ENCODE measurements around the gene C10orf53. TPM values are rescaled to one million over a fixed set of nuclear protein-coding genes. Genes with fewer than 3 reads are reported as not detected.

C10orf53 gene
- total RNA-seq, 1 donor from 2014 or later, result not detected

DNA sequence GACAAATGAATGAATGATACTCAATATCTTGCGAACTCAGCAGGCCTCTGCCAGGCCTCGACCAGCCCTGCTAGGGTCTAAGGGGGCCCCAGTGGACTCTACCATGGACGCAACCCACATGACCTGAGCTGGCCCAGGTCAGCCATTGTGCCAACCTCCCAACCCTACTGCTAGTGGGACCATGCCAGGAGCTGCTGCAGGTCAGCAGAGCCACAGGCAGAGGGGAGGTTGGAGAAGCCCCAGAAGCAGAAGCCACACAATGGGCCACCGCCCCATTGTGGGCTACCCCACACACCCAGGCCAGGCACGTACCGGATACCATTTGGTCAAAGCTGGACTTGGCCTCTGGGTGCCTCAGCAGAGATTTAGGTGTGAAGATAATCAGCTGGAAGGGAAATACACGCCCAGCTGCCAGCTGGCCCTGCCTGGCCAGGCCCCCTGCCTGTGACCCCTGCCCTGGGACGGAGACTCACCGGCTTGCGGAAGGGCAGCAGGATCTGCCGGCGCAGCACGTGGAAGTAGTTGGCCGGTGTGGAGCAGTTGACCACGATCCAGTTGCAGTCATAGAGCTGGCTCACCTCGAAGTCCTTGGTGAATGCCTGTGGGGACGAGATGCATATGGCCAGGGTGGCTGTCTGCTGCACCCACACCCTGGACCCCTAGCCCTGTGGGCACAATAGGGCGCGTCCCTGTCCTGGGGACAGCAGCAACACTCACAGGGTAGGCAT, 58.2 kb downstream of the C10orf53 start:
- DNase-seq (ENCODE audit: low read depth, low spot score), result no peak

DNA sequence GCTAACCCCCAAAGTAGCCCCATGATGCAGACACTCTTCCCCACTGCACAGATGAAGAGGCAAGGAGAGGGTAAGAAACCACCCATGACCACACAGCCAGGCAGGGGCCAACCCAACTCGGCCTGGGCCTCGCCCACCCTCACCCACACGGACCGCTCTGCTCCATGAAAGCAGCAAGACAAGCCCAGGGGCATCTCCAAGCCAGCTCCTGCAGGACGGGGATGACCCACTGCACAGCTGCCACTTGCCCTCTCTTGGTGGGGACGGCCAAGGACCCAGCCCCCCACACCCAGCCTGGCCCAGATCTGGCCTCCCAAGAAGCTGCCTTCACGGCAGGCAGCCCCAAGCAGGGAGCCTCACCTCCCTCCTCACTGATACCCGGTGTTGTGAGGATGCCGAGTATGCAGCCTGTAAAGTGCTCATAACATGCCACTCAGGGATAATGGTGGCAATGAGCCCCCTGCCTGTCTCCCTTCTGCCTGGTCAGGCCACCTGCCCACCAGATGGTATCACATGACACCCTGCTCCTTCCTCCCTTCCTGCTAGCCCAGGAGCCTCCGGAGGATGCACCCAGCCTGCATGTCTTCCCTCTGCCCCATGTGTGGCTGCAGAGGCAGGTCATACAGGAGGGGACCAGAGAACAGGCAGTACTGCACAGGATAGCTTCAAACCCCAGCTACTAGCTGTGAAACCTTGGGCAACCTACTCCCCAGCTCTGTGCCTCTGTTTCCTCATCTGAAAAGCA, 59.3 kb downstream of the C10orf53 start:
- no peak for DNase-seq (ENCODE audit: low read depth, low spot score)

DNA sequence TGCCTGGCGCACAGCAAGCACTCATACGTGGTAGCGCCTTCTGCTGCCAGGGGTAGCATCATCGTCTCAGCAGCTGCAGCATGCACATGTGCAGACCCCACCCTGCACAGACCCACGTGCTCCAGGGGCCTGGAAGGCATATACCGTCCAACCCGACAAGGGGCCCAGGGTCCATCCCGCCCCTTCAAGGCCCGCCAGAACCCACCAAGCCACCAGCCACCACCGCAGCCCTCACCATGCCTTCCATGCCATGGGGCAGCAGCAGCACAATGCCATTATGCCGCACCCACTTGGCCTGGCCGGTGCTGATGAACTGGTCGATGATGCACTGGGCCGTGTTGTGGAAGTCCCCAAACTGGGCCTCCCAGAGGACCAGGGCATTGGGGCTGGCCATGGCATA, 60.0 kb downstream of the C10orf53 start:
- DNase-seq (ENCODE audit: low read depth, low spot score), result no peak

DNA sequence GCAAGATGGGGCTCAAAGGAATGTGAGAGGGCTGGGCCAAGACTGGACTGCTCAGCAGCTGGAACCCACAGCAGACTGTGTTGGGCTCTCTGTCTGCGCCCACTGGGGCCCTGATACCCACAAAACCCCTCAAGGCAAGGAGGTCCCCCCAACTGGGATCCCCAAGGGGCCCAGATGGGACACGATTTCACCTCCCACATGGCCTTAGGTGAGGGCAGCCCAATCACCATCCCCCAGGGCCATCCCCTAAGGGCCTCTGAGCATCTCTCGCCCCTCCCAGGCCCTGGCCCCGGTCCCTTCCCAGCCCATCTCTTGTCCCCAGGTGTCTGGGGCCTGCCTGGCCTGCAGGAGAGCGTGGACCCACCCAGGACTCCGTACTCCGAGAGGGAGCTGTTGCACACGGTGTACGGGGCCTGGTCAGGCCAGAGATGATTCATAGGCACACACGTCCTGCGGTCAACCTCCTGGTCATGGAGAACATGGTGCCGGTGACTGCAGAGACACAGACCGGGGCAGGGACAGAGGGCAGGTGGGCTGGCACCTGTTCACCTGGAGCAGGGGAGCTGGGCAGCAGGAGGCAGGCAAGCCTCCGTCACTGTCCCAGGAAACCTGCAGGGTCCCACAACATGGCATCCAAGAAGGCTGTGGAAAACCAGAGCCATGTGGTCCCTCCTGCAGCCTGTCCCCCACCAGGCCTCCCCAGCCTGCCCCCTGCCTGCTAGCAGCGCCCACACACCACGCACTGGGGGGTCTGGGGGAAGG, 61.1 kb downstream of the C10orf53 start:
- DNase-seq (ENCODE audit: low read depth, low spot score), result no peak

DNA sequence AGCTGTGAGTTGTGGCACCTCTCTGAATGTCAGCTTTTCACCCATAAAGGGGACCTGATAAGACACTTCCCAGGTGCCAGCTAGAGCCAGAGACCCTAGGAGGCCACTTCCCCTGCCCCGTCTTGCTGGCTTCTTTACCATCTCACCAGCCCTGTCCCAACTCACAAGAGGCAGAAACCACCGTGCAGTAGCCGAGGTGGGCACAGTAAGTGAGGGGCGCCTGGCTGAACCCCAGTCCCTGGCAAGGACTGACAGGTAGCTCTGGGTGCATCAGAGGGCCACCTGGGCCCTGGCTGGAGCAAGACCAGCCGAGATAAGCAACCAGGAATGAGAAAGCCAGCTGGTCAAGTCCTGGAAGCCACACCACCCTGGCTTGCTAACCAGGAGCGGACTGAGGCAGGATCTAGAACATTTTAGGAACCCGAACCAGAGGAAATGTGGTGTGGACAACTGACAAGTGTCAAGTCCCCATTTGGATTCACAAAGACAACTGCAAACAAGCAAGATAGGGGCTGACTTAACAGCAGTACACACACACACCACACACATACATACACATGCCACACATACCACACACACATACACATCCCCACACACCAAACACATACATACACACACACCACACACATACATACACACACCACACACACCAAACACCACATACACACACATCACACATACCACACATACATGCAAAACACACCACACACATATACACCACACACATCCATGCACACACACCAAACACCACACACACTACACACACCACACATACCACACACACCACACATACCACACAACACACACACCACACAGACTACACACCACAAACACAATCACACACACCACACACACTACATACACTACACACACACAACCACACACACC, 61.9 kb downstream of the C10orf53 start:
- DNase-seq (ENCODE audit: low read depth, low spot score), result no peak

DNA sequence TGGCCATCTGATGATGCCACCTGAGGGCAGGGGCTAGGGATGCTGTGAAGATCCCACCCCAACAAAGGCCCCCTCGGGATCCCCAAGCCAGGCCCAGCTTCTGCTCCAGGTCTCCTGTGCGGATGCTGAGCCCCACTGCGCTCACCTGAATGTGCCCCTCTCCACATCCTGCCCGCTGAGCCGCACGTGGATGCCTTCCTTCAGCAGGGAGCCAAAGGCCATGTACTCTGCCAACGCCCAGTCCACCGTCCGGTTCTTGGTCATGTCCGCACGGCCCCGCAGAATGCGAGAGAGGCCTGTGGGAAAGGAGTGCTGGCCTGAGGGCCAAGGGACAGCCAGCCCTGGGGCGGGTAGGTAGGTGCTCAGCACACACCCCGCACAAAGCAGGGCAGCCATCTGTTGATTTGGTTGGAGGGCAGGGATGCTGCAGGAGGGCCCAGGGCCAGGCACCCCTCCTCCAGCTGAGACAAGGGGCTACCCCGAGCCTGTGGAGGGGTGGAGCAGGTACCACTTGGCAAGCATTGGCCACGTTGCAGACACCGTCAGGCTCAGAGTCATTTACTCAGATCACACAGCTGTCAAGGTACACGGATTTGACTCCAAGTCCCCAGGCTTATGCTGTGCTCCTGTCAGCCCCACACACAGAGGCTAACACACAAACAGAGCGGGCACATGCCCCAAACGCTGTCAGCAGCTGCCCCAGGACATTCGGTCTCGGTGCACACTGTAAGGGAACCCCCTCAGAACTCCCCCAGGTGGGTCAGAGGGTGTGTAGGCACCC, 63.4 kb downstream of the C10orf53 start:
- DNase-seq (ENCODE audit: low read depth, low spot score), result no peak

DNA sequence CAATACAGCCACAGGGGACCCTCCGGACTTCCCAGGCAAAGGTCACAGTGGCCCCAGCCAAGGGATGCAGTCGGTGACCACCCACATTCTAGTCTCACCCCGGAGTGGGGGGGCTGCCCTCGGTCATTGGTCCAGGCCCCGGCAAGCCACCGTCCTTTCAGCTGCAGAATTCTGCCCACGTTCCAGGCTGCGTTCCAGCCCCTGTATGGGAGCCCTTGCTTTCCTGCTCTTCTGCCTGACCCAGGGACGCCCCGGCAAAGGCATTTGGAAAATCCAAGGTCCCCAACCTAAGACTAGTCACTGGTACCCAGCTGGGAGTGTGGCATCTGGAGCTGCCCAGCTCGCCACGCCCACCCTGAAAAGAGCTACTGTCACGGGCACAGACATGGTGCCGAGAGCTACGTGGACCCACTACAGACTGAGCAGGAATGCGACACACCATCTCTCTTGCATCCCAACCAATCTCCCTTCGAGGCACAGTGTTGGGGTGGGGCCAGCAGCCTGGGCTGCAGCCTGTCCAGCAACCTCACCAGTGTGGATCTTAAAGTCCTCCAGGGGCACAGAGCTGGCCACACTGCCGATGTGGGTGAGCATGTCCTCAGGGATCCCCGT, 64.1 kb downstream of the C10orf53 start:
- no peak for DNase-seq (ENCODE audit: low read depth, low spot score)

DNA sequence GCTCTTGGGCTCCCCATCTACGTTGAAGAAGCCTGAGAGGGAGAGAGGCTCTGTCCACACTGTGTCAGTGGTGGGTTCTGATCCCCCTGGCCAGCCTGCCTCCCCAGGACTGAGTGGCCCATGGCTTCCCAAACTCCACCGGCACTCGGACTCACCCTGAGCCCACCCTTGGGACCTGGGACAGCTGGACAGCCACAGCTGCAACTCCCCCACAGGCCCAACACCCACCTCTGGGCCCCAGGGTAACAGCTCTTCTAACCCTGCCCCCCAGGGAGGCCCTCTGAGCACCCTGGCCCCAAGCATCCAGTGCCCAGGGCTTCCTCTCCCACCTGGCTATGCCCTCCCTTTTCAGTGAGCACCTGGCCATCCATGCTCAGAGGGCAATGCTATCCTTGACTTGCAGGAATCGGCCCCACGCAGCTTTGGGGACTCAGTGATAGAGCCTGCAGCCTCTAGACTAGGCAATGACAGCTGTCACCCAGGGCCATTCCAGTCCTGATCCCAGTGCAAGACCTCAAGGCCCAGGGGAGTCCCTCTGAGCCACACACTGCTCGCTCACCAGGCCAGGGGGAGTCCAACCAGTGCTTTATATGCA, 64.7 kb downstream of the C10orf53 start:
- DNase-seq (ENCODE audit: low read depth, low spot score), result no peak

DNA sequence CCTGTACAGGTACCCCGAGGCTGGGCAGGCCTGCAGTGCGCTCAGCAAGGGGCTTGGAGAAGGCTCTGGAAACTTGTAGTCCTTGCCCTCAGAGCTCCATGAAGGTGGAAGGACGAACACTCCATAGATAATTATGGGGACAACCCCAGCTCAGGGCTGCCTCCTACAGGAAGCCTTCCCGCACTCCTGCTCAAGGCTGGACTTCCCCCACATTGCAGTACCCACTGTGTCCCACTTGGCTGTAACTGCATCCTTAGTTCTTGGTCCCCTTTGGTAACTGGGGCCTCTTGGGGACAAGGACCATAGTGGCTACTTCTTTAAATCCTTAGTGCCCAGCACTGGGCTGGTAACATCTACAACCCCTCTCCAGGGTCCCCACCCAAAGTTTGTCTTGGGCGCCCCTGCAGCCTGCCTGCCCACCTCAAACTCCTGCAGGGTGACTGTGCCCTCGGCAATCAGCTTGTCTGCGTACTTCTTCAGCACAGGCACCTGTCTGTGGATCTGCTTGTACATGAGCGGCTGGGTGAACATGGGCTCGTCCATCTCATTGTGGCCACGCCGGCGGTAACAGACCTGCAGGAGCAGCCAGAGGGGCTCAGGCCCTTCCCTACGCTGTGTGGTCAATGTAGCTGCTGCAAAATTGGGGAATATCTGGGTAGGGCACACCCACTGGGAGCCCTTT, 65.6 kb downstream of the C10orf53 start:
- DNase-seq (ENCODE audit: low read depth, low spot score), result no peak

DNA sequence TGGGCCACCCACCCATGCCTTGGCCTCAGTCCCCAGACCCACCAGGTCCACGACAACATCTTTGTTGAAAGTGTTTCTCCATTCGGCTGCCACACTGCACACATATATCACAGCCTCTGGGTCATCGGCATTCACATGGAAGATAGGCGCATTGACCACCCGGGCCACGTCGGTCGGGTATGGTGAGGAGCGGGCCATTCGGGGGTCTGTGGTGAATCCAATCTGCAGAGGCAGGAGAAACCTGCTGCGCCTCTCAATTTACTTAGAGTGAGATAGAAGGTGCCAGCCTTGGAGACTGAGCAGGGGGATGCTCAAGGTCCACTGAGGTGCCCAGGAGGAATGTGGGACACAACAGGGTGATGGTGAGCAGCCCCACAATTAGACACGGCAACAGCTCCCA, 66.3 kb downstream of the C10orf53 start:
- DNase-seq (ENCODE audit: low read depth, low spot score), result no peak

DNA sequence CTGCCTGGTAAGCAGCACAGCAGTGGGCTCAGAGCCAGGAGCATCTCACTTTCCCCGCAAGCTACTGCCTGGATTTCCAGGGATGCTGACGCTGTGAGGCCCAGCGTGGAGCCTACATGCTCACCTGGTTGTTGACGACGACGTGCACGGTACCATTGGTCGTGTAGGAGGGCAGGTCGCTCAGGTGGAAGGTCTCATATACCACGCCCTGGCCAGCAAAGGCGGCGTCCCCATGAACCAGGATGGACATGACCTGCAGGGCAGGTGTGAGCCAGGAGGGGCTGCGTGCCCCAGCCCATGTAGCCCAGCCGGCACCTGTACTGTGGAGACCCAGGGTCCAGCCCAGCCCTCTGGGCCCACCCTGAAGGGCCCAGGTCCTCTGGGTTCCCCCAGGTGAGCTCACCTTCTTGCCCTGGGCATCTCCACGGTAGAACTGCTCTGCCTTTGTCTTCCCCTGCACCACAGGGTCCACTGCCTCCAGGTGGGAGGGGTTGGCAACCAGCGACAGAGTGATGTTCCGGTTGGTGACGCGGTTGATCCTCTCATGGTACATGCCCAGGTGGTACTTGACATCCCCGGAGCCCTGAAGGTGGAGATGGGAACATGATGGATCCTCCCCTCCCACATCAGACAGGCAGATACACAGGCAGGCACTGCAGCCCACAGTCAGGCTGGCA, 67.3 kb downstream of the C10orf53 start:
- no peak for DNase-seq (ENCODE audit: low read depth, low spot score)

Other genes with a start within 250 kb of the C10orf53 start
- 39.3 and 57.1 TPM in 2 replicates for gene ERCC6, start 140.5 kb upstream of the C10orf53 start, total RNA-seq
- not detected in 2 replicates for gene SLC18A3, start 69.3 kb upstream of the C10orf53 start, total RNA-seq
- gene CHAT, start 65.6 kb upstream of the C10orf53 start, total RNA-seq, result not detected in 2 replicates
- gene OGDHL, start 82.7 kb downstream of the C10orf53 start, total RNA-seq, result 0.26 and 0.46 TPM in 2 replicates